AG04450 (cell line): ENCODE results near the gene ZNF30. TPM values are rescaled to one million over a fixed set of nuclear protein-coding genes. Genes with fewer than 3 reads are reported as not detected.

ENCODE experiments used
- CTCF ChIA-PET: fragments of 300-600, 350-600 bp; formaldehyde crosslinking; extraction: SDS; loops from one replicate; lab custom pipeline; 2022; ENCODE audit warnings: antibody characterized with exemption, inconsistent platforms; lab: Charles Lee
- POLR2A ChIA-PET: fragments of 350-600 bp; formaldehyde crosslinking; extraction: SDS; loops from one replicate; lab custom pipeline; 2021; ENCODE audit warnings: antibody characterized with exemption, inconsistent platforms; lab: Yijun Ruan, JAX
- DNase-seq: peaks from one replicate; pipeline ENCODE4 v3.0.0-alpha.2; 2011; ENCODE audit warnings: low read depth, low spot score
- H3K27ac ChIP-seq: one replicate; pipeline ENCODE4 v1.5.1; 2012; ENCODE audit warnings: low read depth, low read length, control low read depth
- H3K27me3 ChIP-seq: one replicate; pipeline ENCODE4 v1.6.0; 2012; ENCODE audit warnings: low read length; ENCODE audit not compliant: control insufficient read depth, insufficient read depth
- H3K4me3 ChIP-seq: 2 replicates; pipeline ENCODE4 v1.5.1; 2011; ENCODE audit warnings: mild to moderate bottlenecking, low read depth, low read length, control low read depth
- H3K9me3 ChIP-seq: 2 replicates; pipeline ENCODE4 v1.5.1; 2012; ENCODE audit warnings: low read length; ENCODE audit not compliant: control insufficient read depth, insufficient read depth
- polyA plus RNA-seq: library from polyadenylated mRNA; depleted of rRNA; stranded (reverse); fragments of >200 nt; gene quantifications from 2 replicates; pipeline ENCODE4 v1.2.3, GENCODE V29; 2011
- TF ChIP-seq, protein P1 (sequence below): IDR thresholded peaks from 2 replicates; pipeline ENCODE4 v1.5.1; 2011; ENCODE audit warnings: low read depth, low read length, control low read depth, inconsistent platforms

The ZNF30 gene
- polyA plus RNA-seq, 1 experiment = 3.1 TPM

DNA sequence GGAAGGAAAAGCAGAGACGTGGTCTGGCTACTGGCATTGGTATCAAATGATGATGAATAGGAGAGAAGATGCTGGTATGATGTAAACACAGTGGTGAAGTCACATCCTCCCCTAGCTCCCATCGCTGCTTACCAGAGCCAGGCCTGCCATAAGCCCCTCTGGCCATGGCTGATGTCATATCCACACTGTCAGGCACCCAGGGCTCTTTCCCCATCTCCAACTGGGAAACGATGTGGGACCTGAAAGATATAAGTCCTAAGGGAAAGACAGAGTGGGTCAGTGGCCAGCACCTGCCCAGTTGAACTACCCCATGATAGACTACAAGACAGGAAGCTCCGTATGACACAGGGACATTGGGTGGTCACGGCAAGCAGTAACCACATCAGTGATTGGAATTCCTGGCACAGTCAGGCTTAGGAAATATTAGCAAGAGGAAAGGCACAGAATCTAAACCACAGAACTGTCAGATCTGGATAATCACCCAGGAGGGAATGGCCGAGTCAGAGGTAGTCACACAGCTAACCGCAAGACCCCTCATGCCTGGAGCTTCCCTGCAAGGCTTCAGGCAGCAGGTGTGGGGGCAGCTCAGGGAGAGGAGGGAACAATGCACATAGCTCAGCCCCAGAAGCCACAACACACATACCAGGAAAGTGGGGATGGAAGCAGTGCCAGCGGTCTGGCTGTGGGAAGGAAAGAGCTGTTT lies 33.6 kb downstream of the ZNF30 start:
- H3K27ac ChIP-seq = no peak overlapping the region
- H3K27me3 ChIP-seq = no peaks in the 10 kb centered on the region
- ChIA-PET POLR2A (no interaction called here), CTCF (interaction anchor here (2.2 kb wide), 1 partner anchor 12 kb away, joined by 14 read pairs; no protein-coding TSS in a partner anchor)
- no peak overlapping the region for H3K4me3 ChIP-seq
- DNase-seq = peak; percentile 11
- H3K9me3 ChIP-seq = peaks cover 54% of the 10 kb centered on the region
- TF ChIP-seq, protein P1, sequence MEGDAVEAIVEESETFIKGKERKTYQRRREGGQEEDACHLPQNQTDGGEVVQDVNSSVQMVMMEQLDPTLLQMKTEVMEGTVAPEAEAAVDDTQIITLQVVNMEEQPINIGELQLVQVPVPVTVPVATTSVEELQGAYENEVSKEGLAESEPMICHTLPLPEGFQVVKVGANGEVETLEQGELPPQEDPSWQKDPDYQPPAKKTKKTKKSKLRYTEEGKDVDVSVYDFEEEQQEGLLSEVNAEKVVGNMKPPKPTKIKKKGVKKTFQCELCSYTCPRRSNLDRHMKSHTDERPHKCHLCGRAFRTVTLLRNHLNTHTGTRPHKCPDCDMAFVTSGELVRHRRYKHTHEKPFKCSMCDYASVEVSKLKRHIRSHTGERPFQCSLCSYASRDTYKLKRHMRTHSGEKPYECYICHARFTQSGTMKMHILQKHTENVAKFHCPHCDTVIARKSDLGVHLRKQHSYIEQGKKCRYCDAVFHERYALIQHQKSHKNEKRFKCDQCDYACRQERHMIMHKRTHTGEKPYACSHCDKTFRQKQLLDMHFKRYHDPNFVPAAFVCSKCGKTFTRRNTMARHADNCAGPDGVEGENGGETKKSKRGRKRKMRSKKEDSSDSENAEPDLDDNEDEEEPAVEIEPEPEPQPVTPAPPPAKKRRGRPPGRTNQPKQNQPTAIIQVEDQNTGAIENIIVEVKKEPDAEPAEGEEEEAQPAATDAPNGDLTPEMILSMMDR = no peak

DNA sequence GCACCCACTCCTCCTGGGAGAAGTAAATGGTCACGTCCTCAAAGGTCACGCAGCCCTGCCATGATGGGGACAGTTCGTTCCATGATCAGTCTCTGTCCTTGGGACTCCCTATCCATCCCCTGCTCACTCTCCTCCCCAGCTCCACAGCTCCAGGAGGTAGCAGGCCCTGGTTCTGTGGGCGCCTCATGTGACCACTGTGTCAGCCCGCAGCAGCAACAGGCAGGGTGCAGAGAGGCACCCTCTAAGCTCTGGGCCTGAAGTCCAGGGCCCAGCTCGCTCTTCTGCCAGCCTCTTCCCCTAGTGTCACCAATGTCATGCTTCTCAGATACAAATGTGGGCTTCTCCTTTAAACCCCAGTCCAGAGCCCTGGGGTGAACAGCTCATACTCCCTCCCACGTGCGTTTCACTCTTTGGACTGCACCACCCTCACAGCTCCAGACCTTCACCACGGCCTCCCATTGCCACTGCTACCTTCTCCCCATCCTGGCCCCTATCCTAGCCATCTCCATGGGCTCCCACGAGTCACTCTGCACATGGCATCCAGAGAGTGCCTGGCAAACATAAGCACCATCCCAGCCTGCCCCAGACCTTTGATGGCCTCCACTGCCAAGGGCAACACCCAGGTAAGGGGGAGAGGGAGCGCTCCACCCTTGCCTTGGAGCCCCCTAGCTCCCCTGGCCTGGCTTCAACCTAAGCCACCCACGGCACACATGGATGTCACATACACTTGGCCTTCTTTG lies 34.4 kb downstream of the ZNF30 start:
- no peaks in the 10 kb centered on the region for H3K27me3 ChIP-seq
- POLR2A ChIA-PET = no interaction called here

DNA sequence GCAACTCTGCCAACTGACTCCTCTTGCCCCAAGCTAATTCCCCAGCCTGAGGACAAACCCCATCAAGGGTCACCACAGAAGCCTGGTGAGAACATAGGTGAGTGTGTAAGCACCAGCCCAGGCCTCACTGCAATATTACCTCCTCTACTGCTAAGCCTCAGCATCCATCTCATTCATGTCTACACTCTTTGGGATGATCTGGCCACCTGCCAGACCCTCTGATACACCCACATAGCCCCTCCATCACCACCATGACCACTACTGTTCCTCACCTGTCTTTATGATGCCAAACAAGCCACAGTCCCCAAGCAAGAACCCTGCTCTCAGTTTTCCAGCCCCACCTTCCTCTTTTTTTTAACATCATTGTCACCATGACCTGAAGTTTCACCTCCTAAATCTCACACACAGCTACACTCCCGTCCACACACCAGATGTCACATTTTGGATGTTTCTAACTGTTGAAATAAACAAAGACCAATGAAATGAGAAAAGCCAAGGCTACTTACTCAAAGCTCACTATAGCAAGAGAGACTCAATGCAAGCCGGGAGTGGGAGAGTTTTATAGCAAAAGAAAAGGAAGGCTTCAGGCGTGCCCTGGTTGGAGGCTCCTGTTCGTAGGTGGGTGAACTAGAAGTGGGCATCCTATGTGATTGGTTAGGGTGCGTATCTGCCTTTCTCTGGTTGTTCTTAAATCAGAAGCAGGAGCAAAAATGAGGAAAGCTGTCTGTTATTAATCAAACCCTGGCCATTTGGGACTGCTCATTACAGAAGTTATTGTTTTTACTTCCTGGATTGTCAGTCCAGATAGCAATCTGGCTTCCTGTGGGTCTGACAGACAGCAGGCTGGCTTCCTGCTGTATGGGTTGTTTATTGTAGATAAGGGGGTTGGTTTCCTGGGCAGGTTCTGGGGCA lies 35.3 kb downstream of the ZNF30 start:
- Histone ChIP-seq H3K27me3 (no peaks in the 10 kb centered on the region), H3K4me3 (peak overlapping the region; percentile 81), H3K27ac (no peak overlapping the region), H3K9me3 (peaks cover 48% of the 10 kb centered on the region)
- POLR2A ChIA-PET = interaction anchor here (1.6 kb wide), 1 partner anchor 35 kb away, joined by 4 read pairs; the partner anchor contains the start of gene ZNF30
- CTCF ChIA-PET = interaction anchor here (1.8 to 2.2 kb wide), 2 partner anchors 10 to 11 kb away, joined by 10 to 14 read pairs; no protein-coding TSS in a partner anchor
- TF ChIP-seq, protein P1 = no peak
- DNase-seq = no peak

More for the DNA sequence above, 34.4 kb downstream of the ZNF30 start:
- Histone ChIP-seq H3K27ac (no peak overlapping the region), H3K4me3 (no peak overlapping the region), H3K9me3 (peaks cover 54% of the 10 kb centered on the region)
- CTCF ChIA-PET = interaction anchor here (2.2 kb wide), 1 partner anchor 11 kb away, joined by 14 read pairs; no protein-coding TSS in a partner anchor
- TF ChIP-seq, protein P1 = no peak
- no peak for DNase-seq

DNA sequence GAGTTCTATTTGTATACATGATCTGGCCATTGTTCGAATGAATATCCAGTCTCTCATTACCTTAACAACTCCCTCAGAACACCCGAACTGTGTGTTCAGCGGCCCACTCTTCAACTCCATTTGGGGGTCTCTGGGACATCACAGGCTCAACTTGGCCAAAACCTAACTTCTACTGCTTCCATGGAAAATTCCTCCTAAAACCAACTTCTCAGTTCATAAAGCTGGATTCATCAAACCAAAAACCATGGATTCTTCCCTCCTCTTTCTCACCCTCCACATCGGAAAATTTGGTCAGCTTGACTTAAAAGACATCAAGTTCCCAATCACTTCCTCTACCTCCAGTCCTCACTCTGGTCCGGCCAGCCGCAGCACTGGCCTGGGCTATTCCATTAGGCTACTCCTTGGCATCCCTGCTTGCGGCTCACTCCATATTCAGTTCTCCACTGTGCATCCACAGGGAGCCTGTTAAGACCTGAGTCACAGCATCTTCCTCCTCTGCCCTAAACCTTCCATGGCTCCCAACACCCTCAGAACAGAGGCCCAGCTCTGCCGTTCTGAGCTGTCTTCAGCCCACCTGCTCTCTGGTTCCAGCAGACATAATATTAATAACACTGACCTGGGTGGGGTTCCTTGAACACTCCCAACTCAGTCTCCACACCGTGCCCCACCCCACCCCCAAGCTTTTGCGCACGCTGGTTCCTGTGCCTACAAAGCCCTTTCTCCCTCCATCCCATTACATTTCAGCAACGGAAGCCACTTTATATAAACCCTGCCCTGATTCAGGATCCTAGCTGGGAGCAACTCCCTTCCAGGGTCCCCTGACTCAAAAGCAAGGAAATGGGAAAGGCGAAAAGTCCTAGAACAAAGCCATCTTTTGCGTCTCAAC lies 36.2 kb downstream of the ZNF30 start:
- Histone ChIP-seq H3K27ac (no peak overlapping the region), H3K4me3 (peak overlapping the region; percentile 81), H3K27me3 (peaks cover 5% of the 10 kb centered on the region), H3K9me3 (peaks cover 45% of the 10 kb centered on the region)
- ChIA-PET CTCF (interaction anchor here (1.8 kb wide), 1 partner anchor 10 kb away, joined by 10 read pairs; no protein-coding TSS in a partner anchor), POLR2A (interaction anchor here (1.6 kb wide), 1 partner anchor 36 kb away, joined by 4 read pairs; the partner anchor contains the start of gene ZNF30)
- no peak for DNase-seq
- TF ChIP-seq, protein P1 = no peak
